NCI-H1694 treated with DMSO at 0.1 percent for 48 hours (cell line): ENCODE data around the gene BANK1.

Experiments
- DNase-seq: peaks from one replicate; lab custom pipeline; 2025; lab: John Stamatoyannopoulos, UW

BANK1 gene

GRCh38 chr4:101823864-101824263 is 33.3 kb downstream of the BANK1 start:
- no peak for DNase-seq

GRCh38 chr4:101824500-101824899 is 34.0 kb downstream of the BANK1 start:
- DNase-seq: no peak

GRCh38 chr4:101825953-101826352 is 35.4 kb downstream of the BANK1 start:
- DNase-seq: no peak

GRCh38 chr4:101831816-101832215 is 41.3 kb downstream of the BANK1 start:
- no peak for DNase-seq

GRCh38 chr4:101833480-101833879 is 43.0 kb downstream of the BANK1 start:
- no peak for DNase-seq

GRCh38 chr4:101835121-101835904 is 44.8 kb downstream of the BANK1 start:
- DNase-seq: no peak

- DNase-seq: no peak
Observed at GRCh38 chr4:101843054-101843453, 52.5 kb downstream of the BANK1 start.

GRCh38 chr4:101846550-101846949 is 56.0 kb downstream of the BANK1 start:
- DNase-seq: no peak

- DNase-seq: no peak
Observed at GRCh38 chr4:101850698-101851097, 60.2 kb downstream of the BANK1 start.

- no peak for DNase-seq
Observed at GRCh38 chr4:101851672-101852071, 61.1 kb downstream of the BANK1 start.

GRCh38 chr4:101853028-101853427 is 62.5 kb downstream of the BANK1 start:
- no peak for DNase-seq

GRCh38 chr4:101853691-101854090 is 63.2 kb downstream of the BANK1 start:
- no peak for DNase-seq

GRCh38 chr4:101855239-101855638 is 64.7 kb downstream of the BANK1 start:
- DNase-seq: no peak

- no peak for DNase-seq
Observed at GRCh38 chr4:101856149-101856548, 65.6 kb downstream of the BANK1 start.

GRCh38 chr4:101857176-101857575 is 66.6 kb downstream of the BANK1 start:
- DNase-seq: no peak

- DNase-seq: no peak
Observed at GRCh38 chr4:101858641-101859040, 68.1 kb downstream of the BANK1 start.

- DNase-seq: no peak
Observed at GRCh38 chr4:101862595-101862994, 72.1 kb downstream of the BANK1 start.

GRCh38 chr4:101864660-101865059 is 74.1 kb downstream of the BANK1 start:
- no peak for DNase-seq

- DNase-seq: no peak
Observed at GRCh38 chr4:101865501-101866062, 75.1 kb downstream of the BANK1 start.

- DNase-seq: no peak
Observed at GRCh38 chr4:101870874-101871273, 80.3 kb downstream of the BANK1 start.

- DNase-seq: no peak
Observed at GRCh38 chr4:101871962-101872676, 81.6 kb downstream of the BANK1 start.

GRCh38 chr4:101885574-101885973 is 95.0 kb downstream of the BANK1 start:
- no peak for DNase-seq

GRCh38 chr4:101886826-101887225 is 96.3 kb downstream of the BANK1 start:
- no peak for DNase-seq
